PC-9 (cell line): ENCODE measurements around the gene TNRC6C. TPM values are rescaled to one million over a fixed set of nuclear protein-coding genes. Genes with fewer than 3 reads are reported as not detected.

Experiments used
- BruUV-seq: library from RNA; stranded (reverse); fragments of 400-500 nt; replicated peaks from 2 replicates; lab custom pipeline; 2021; lab: Mats Ljungman, UMichigan
- CTCF ChIA-PET: fragments of 300-600 bp; sonication (Branson Sonifier 250); formaldehyde crosslinking; loops from one replicate; lab custom pipeline; 2022; ENCODE audit warnings: antibody characterized with exemption; lab: Charles Lee
- POLR2A ChIA-PET: fragments of 300-600 bp; sonication (Branson Sonifier 250); formaldehyde crosslinking; loops from one replicate; lab custom pipeline; 2022; ENCODE audit warnings: antibody characterized with exemption; ENCODE audit not compliant: unreplicated experiment; lab: Charles Lee
- DNase-seq, 2 experiments: peaks; one replicate each; pipeline versions ENCODE4 v3.0.0 to v3.0.0-alpha.2; 2015 to 2022; ENCODE audit warnings: mixed read lengths in 1 of 2
- H2AFZ ChIP-seq: fragments of 200-600 bp; sonication (generic); 2 replicates; pipeline ENCODE4 v1.8.1; 2017; ENCODE audit warnings: antibody characterized with exemption
- H3F3A ChIP-seq: fragments of 200-600 bp; sonication (generic); 2 replicates; pipeline ENCODE4 v1.8.1; 2017; ENCODE audit warnings: antibody characterized with exemption, mild to moderate bottlenecking, low read depth; ENCODE audit not compliant: insufficient read depth
- H3K27ac ChIP-seq: fragments of 200-600 bp; sonication (generic); 2 replicates; pipeline ENCODE4 v1.6.1; 2016; ENCODE audit warnings: mixed run types
- H3K27me3 ChIP-seq: fragments of 200-600 bp; sonication (generic); 2 replicates; pipeline ENCODE4 v1.6.1; 2016; ENCODE audit warnings: low read depth, mixed run types; ENCODE audit not compliant: insufficient read depth
- H3K36me3 ChIP-seq: fragments of 200-600 bp; sonication (generic); 2 replicates; pipeline ENCODE4 v1.6.1; 2016; ENCODE audit warnings: low read depth, mixed run types
- H3K4me1 ChIP-seq: fragments of 200-600 bp; sonication (generic); replicated peaks from 2 replicates; pipeline ENCODE4 v1.6.1; 2016; ENCODE audit warnings: mixed run types; ENCODE audit not compliant: insufficient read depth
- H3K4me2 ChIP-seq: fragments of 200-600 bp; sonication (generic); 2 replicates; pipeline ENCODE4 v1.6.1; 2017; ENCODE audit warnings: mixed run types
- H3K4me3 ChIP-seq: fragments of 200-600 bp; sonication (generic); 2 replicates; pipeline ENCODE4 v1.6.1; 2016; ENCODE audit warnings: mixed run types
- H3K79me2 ChIP-seq: fragments of 200-600 bp; sonication (generic); 2 replicates; pipeline ENCODE4 v1.6.1; 2017; ENCODE audit warnings: low read depth, mixed run types
- H3K9me2 ChIP-seq: fragments of 200-600 bp; sonication (generic); 2 replicates; pipeline ENCODE4 v1.8.1; 2017; ENCODE audit warnings: mild to moderate bottlenecking; ENCODE audit not compliant: insufficient read depth
- H3K9me3 ChIP-seq: fragments of 200-600 bp; sonication (generic); 2 replicates; pipeline ENCODE4 v1.8.1; 2016; ENCODE audit warnings: low read depth; ENCODE audit not compliant: insufficient read depth
- H4K20me1 ChIP-seq: fragments of 200-600 bp; sonication (generic); 2 replicates; pipeline ENCODE4 v1.8.1; 2017; ENCODE audit not compliant: insufficient read depth
- EZH2 ChIP-seq: fragments of 200-600 bp; sonication (generic); IDR thresholded peaks from 2 replicates; pipeline ENCODE4 v1.8.0; 2017; ENCODE audit warnings: antibody characterized with exemption, low read depth
- intact Hi-C: fragments of 100-400 bp; cut with micrococcal nuclease; formaldehyde crosslinking; loops from one replicate; pipeline ENCODE4 v1.10.0; 2022; ENCODE audit not compliant: unreplicated experiment
- total RNA-seq: library from RNA; stranded (reverse); gene quantifications from 2 replicates; pipeline ENCODE4 v1.2.3, GENCODE V29; 2021
- TF ChIP-seq, protein P1 (sequence below): fragments of 200-600 bp; sonication (generic); conservative IDR thresholded peaks from 2 replicates; pipeline ENCODE4 v1.6.1; 2017; ENCODE audit warnings: mixed run types, antibody characterized with exemption, mild to moderate bottlenecking, moderate library complexity

TNRC6C gene
- total RNA-seq, 1 experiment from 2014 or later: 0.37 TPM

DNA sequence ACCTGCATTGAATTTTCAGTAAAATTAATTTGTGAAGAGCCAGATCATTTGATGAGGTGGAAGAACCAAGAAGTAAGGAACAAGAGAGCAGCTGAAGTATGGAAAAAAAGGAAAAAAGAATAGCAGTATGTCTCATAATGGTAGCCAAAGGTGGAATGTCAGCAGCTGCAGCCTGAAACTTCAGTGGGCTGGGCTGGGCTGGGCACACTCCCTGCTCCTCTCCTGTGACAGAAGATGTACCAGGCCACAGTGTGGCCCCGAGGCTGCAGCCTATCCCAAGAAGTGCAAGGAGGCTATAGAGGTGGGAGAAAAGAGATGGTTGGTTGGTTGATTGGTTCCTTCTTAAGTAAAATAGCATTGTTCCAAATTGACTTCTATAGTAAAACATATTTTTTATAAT lies 84.5 kb downstream of the TNRC6C start:
- ChIA-PET CTCF (no interaction called here), POLR2A (no interaction called here)
- Histone ChIP-seq H3K4me2 (no peak overlapping the region), H3K27ac (no peak overlapping the region), H3K4me3 (no peak overlapping the region), H3K79me2 (no peaks in the 10 kb centered on the region), H2AFZ (no peak overlapping the region), H3K36me3 (no peaks in the 10 kb centered on the region), H3K9me2 (no peaks in the 10 kb centered on the region), H3K9me3 (no peaks in the 10 kb centered on the region), H3K4me1 (no peaks in the 10 kb centered on the region), H3K27me3 (peaks cover 36% of the 10 kb centered on the region; the same call in 1 of the 2 replicates), H4K20me1 (no peaks in the 10 kb centered on the region), H3F3A (no peaks in the 10 kb centered on the region)
- TF ChIP-seq, protein P1, sequence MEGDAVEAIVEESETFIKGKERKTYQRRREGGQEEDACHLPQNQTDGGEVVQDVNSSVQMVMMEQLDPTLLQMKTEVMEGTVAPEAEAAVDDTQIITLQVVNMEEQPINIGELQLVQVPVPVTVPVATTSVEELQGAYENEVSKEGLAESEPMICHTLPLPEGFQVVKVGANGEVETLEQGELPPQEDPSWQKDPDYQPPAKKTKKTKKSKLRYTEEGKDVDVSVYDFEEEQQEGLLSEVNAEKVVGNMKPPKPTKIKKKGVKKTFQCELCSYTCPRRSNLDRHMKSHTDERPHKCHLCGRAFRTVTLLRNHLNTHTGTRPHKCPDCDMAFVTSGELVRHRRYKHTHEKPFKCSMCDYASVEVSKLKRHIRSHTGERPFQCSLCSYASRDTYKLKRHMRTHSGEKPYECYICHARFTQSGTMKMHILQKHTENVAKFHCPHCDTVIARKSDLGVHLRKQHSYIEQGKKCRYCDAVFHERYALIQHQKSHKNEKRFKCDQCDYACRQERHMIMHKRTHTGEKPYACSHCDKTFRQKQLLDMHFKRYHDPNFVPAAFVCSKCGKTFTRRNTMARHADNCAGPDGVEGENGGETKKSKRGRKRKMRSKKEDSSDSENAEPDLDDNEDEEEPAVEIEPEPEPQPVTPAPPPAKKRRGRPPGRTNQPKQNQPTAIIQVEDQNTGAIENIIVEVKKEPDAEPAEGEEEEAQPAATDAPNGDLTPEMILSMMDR: no peak
- TF ChIP-seq EZH2: no peak
- intact Hi-C loops: no loop called here
- DNase-seq: no peak
- BruUV-seq: no TSS peak

DNA sequence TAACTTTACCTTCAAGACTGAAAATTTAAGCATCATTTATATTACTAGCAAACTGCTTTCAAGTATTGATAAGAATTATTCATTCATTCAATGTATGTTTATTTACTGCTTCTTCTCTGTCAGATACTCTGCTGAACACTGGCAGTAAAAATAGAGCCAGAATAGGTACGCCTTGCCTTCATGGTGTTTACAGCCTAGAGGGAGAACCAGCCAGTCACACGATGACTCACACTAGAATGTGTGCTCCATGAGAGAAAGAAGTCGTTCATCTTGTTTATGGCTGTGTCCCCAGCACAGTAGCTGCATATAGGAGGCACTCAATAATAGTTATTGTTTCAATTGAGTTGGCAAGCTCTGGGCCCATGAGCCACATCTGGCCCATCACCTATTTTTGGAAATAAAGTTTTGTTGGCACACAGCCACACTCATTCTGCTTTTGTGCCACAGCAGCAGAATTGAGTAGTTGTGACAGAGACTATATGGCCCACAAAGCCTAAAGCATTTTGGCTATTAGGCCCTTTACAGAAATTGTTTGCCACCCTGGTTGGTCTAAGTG lies 85.9 kb downstream of the TNRC6C start:
- intact Hi-C loops: no loop called here
- Histone ChIP-seq H3K27me3 (peaks cover 49% of the 10 kb centered on the region), H4K20me1 (no peaks in the 10 kb centered on the region), H3K4me1 (no peaks in the 10 kb centered on the region), H3K9me3 (no peaks in the 10 kb centered on the region), H2AFZ (no peak overlapping the region), H3K4me2 (no peak overlapping the region), H3K27ac (no peak overlapping the region), H3F3A (no peaks in the 10 kb centered on the region), H3K9me2 (no peaks in the 10 kb centered on the region), H3K4me3 (no peak overlapping the region), H3K79me2 (no peaks in the 10 kb centered on the region), H3K36me3 (no peaks in the 10 kb centered on the region)
- BruUV-seq: no TSS peak
- DNase-seq: no peak
- TF ChIP-seq EZH2: no peak
- TF ChIP-seq, protein P1: no peak
- CTCF ChIA-PET: no interaction called here
- POLR2A ChIA-PET: no interaction called here

DNA sequence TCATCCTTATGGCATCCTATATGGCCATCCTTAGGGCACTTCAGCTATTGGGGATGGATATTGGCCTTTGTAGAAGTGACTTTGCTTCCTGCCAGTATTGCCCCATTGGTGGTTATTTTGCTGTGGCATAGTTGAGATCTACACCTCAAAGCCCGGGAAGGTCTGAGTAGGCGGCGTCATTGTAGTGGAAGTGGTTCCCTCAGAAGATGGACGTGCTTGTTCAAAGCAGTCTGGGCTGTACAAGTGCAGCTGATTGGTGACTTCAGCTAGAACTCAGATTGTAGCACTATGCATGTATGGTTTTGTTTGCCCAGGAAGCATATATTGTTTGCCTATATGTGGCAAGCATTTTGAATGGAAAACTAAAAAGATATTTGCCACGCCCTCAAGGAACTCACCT lies 86.8 kb downstream of the TNRC6C start:
- H3K36me3 ChIP-seq: no peaks in the 10 kb centered on the region
- no peak overlapping the region for H3K4me3 ChIP-seq
- H3K27me3 ChIP-seq: peaks cover 57% of the 10 kb centered on the region
- POLR2A ChIA-PET: no interaction called here
- no peaks in the 10 kb centered on the region for H3K9me3 ChIP-seq
- H2AFZ ChIP-seq: no peak overlapping the region
- no TSS peak for BruUV-seq
- H3K4me2 ChIP-seq: no peak overlapping the region
- intact Hi-C loops: no loop called here
- H3F3A ChIP-seq: no peaks in the 10 kb centered on the region
- no peak for DNase-seq
- no peaks in the 10 kb centered on the region for H3K9me2 ChIP-seq
- H3K79me2 ChIP-seq: no peaks in the 10 kb centered on the region
- H4K20me1 ChIP-seq: no peaks in the 10 kb centered on the region
- TF ChIP-seq EZH2: no peak
- TF ChIP-seq, protein P1: no peak
- CTCF ChIA-PET: no interaction called here
- H3K27ac ChIP-seq: no peak overlapping the region
- no peaks in the 10 kb centered on the region for H3K4me1 ChIP-seq
